Measurements from ENCODE around the gene STK17B. TPM values are rescaled to one million over a fixed set of nuclear protein-coding genes. Genes with fewer than 3 reads are reported as not detected.
A peak's percentile ranks its signal among the peaks of the same experiment; 100 is the strongest.

Gene STK17B
- total and polyA plus RNA-seq, 12 donors, result 2.0 to 20.4 (median 3.7) TPM

- Histone ChIP-seq H3K36me3 (peaks cover 0 to 90% (median 25%) of the 10 kb centered on the region in 9 donors), H3K4me3 (no peak overlapping the region), H3K27me3 (no peaks in the 10 kb centered on the region), H3K4me1 (no peaks in the 10 kb centered on the region), H3K27ac (no peak overlapping the region), H3K9me3 (peaks cover 0 to 36% (median 21%) of the 10 kb centered on the region in 11 donors)
- no peak for TF ChIP-seq CTCF (IDR thresholded peaks at IDR 0.05)
- ATAC-seq, result no peak
- DNase-seq, result no peak
- intact Hi-C loops (cut with DNase I), result no loop called here
- 94 to 95% methylated on average over 7 of the region's 7 CpGs for WGBS, 2 donors
Measured at GRCh38 chr2:196136151-196136550, 35.2 kb downstream of the STK17B start.

- no peaks in the 10 kb centered on the region for H3K4me1 ChIP-seq
- no peak overlapping the region for H3K4me3 ChIP-seq
- TF ChIP-seq CTCF (IDR thresholded peaks at IDR 0.05), result no peak
- 73 to 84% methylated on average over 5 of the region's 5 CpGs for WGBS, 2 donors
- H3K27ac ChIP-seq, result no peak overlapping the region
- ATAC-seq, result no peak
- H3K9me3 ChIP-seq, result peaks cover 3 to 75% (median 38%) of the 10 kb centered on the region in 11 donors
- H3K36me3 ChIP-seq, result peaks cover 0 to 51% (median 10%) of the 10 kb centered on the region in 9 donors
- no peaks in the 10 kb centered on the region for H3K27me3 ChIP-seq
- intact Hi-C loops (cut with DNase I), result no loop called here
- DNase-seq, result no peak
Measured at GRCh38 chr2:196131949-196132925, 39.1 kb downstream of the STK17B start.

GRCh38 chr2:196131384-196131937, 39.9 kb downstream of the STK17B start:
- peak in 2 of 8 donors; percentile 52 to 56 for ATAC-seq
- H3K36me3 ChIP-seq, result peaks cover 0 to 43% (median 5%) of the 10 kb centered on the region in 9 donors
- H3K4me3 ChIP-seq, result no peak overlapping the region
- H3K9me3 ChIP-seq, result peaks cover 3 to 75% (median 38%) of the 10 kb centered on the region in 11 donors
- 72 to 78% methylated on average over 7 of the region's 7 CpGs for WGBS, 2 donors
- peak in 1 of 2 donors; percentile 16 for DNase-seq
- no peaks in the 10 kb centered on the region for H3K4me1 ChIP-seq
- H3K27me3 ChIP-seq, result no peaks in the 10 kb centered on the region
- intact Hi-C loops (cut with DNase I), result no loop called here
- no peak overlapping the region for H3K27ac ChIP-seq
- TF ChIP-seq CTCF (IDR thresholded peaks at IDR 0.05), result peak in 7 of 9 donors; percentile 19 to 63 (median 21)

GRCh38 chr2:196130039-196130825, 41.1 kb downstream of the STK17B start:
- no peak for ATAC-seq
- no peak overlapping the region for H3K27ac ChIP-seq
- TF ChIP-seq CTCF (IDR thresholded peaks at IDR 0.05), result no peak
- H3K36me3 ChIP-seq, result peaks cover 0 to 31% (median 5%) of the 10 kb centered on the region in 9 donors
- no peak for DNase-seq
- WGBS, 2 donors, result 97 to 99% methylated on average over 7 of the region's 7 CpGs
- H3K4me1 ChIP-seq, result peaks cover 0 to 10% (median 0%) of the 10 kb centered on the region in 9 donors
- peaks cover 3 to 75% (median 38%) of the 10 kb centered on the region in 11 donors for H3K9me3 ChIP-seq
- H3K27me3 ChIP-seq, result no peaks in the 10 kb centered on the region
- intact Hi-C loops (cut with DNase I), result no loop called here
- H3K4me3 ChIP-seq, result no peak overlapping the region
